Measurements from ENCODE around the gene CNTRL. TPM values are rescaled to one million over a fixed set of nuclear protein-coding genes. Genes with fewer than 3 reads are reported as not detected.
A peak's percentile ranks its signal among the peaks of the same experiment; 100 is the strongest.

CNTRL gene
- polyA plus RNA-seq, 2 of the 4 experiments (the other 2 are of a cell fraction) = 5.1 to 15.0 TPM

DNA sequence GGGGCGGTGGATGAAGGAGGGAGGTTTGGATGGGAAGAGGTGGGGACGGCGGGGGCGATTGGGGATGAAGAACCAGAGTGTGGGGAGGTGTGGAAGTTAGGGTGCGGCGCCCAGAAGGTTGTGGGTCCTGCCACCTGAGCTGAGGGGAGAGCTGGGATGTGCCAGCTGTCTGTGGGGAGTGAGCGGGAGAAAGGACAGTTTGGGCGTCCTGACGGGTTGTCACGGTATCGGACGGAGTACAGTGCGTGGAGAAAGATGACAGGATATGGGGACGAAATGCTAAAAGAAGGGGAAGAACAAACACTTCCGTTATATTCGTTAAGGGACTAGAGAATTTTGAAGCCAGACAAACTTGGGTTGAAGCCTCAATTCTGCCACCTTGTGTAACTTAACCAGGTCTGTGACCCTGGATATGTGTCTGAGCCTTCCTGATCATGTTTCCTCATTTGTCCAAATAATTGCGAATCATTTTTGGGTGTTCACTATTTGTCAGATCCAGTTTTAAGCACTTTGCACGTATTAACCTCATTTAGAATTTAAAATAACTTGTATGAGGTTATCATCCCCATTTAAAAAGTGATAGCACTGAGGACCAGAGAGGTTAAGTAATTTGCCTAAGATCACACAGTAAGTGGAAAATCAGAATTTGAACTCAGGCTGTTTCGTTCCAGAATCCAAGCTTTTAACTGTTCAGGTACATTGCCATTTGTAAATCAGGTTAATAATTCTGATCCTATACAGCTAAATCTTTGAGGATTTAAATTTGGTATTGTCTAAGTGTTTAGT, 689 bp downstream of the CNTRL start:
- WGBS (ENCODE audit: missing lambda C conversion rate) = 4% methylated on average over 18 of the region's 19 CpGs
- FAIRE-seq (no peak), ATAC-seq (peak in 1 of 2 experiments; percentile 61; a peak in 5 of 6 replicates), DNase-seq (ENCODE audit: low read depth in 1 of 2, low spot score in 1 of 2) (no peak)
- ChIA-PET POLR2A (no interaction called here), CTCF (interaction anchor here (1.1 to 1.4 kb wide), 3 partner anchors 9 to 94 kb away, joined by 3 read pairs; no protein-coding TSS in a partner anchor)
- Histone ChIP-seq H3K27ac (peak overlapping the region; percentile 82 to 91), H3K9me3 (no peaks in the 10 kb centered on the region), H3K4me2 (peak overlapping the region; percentile 92), H3K4me1 (peaks cover 25% of the 10 kb centered on the region), H3K4me3 (peak overlapping the region; percentile 49)
- TF ChIP-seq, protein P1, sequence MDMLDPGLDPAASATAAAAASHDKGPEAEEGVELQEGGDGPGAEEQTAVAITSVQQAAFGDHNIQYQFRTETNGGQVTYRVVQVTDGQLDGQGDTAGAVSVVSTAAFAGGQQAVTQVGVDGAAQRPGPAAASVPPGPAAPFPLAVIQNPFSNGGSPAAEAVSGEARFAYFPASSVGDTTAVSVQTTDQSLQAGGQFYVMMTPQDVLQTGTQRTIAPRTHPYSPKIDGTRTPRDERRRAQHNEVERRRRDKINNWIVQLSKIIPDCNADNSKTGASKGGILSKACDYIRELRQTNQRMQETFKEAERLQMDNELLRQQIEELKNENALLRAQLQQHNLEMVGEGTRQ (IDR thresholded peaks at IDR 0.05) = no peak
- TF ChIP-seq ZSCAN20 (CRISPR knock-in tag; IDR thresholded peaks at IDR 0.05) (no peak), JUN (IDR thresholded peaks at IDR 0.05) (0 out of 5 replicates have a peak, but pooled peaks of 1 of the 2 experiments have one; percentile 5), PHF8 (IDR thresholded peaks at IDR 0.05; ENCODE audit: borderline replicate concordance, low read depth) (no peak), FOSB (CRISPR knock-in tag; IDR thresholded peaks at IDR 0.05) (no peak), RARB (CRISPR knock-in tag; IDR thresholded peaks at IDR 0.05) (no peak), HDAC2 (IDR thresholded peaks at IDR 0.05) (peak; percentile 79; the same call in 1 of the 2 replicates), CBX2 (IDR thresholded peaks at IDR 0.05; ENCODE audit: borderline replicate concordance, low read depth) (no peak), ZFP36 (IDR thresholded peaks at IDR 0.05; ENCODE audit: borderline replicate concordance, partially characterized antibody) (peak; percentile 82)
- TF ChIP-seq, protein P2, sequence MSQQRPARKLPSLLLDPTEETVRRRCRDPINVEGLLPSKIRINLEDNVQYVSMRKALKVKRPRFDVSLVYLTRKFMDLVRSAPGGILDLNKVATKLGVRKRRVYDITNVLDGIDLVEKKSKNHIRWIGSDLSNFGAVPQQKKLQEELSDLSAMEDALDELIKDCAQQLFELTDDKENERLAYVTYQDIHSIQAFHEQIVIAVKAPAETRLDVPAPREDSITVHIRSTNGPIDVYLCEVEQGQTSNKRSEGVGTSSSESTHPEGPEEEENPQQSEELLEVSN (IDR thresholded peaks at IDR 0.05; ENCODE audit: borderline replicate concordance, low read depth) = no peak

DNA sequence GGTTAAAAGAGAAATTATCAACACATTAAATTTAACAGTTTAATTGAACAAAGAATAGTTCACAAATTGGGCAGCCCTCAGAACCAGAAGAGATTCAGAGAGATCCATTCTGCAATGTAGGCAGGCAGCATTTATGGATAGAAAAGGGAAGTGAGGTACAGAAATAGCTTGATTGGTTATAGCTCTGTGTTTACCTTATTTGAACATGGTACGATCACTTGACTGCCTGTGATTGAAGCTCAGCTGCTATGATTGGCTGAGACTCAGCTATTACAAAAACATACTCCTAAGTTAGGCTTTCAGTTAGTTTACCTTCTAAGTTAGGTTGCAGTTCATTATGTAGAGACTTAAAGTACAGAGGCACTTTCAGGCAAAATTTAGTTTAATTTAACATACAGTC, 7.3 kb downstream of the CNTRL start:
- Histone ChIP-seq H3K27ac (no peak overlapping the region), H3K9me3 (no peaks in the 10 kb centered on the region), H3K4me3 (no peak overlapping the region), H3K4me1 (no peaks in the 10 kb centered on the region), H3K4me2 (no peak overlapping the region)
- TF ChIP-seq POLR2A (IDR thresholded peaks at IDR 0.05; ENCODE audit: low read length) (no peak), FOSL2 (IDR thresholded peaks at IDR 0.05) (no peak), FOSL2 (CRISPR knock-in tag; IDR thresholded peaks at IDR 0.05) (no peak), HOXA7 (CRISPR knock-in tag; IDR thresholded peaks at IDR 0.05) (no peak)
- ATAC-seq = no peak; a peak in 1 of 6 replicates
- FAIRE-seq = no peak
- WGBS (ENCODE audit: missing lambda C conversion rate) = 66% methylated on average over 1 of the region's 1 CpG
- CTCF ChIA-PET = interaction anchor here (0.8 to 3.2 kb wide), 9 partner anchors 8 to 289 kb away, joined by 3 to 14 read pairs (median 3); partner anchors contain the start of gene FBXW2
- no peak for DNase-seq (ENCODE audit: low read depth in 1 of 2, low spot score in 1 of 2)
- POLR2A ChIA-PET = no interaction called here

DNA sequence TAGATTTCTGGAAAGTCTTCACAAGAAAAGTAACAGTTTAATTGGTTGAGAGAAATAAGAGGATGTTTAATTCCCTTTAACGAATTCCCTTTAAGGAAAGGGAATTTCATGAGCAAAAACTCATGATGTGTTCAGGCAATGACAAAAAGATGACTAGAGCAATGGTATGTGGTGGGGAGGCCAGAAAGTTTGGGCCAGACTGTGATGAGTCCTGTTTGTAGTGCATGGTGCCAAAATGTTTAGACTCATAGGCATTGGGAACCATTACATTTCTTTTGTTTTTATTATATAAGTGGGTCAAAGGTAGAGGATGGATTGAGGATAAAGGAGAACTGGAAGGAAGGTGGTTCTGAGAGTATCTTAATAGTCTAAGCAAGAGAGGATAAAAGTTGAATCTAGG, 10.9 kb downstream of the CNTRL start:
- FAIRE-seq (no peak), DNase-seq (ENCODE audit: low read depth in 1 of 2, low spot score in 1 of 2) (no peak), ATAC-seq (no peak)
- 45% methylated on average over 1 of the region's 1 CpG for WGBS (ENCODE audit: missing lambda C conversion rate)
- Histone ChIP-seq H3K27ac (no peak overlapping the region), H3K4me1 (no peaks in the 10 kb centered on the region), H3K9me3 (no peaks in the 10 kb centered on the region), H3K4me2 (no peak overlapping the region), H3K4me3 (no peak overlapping the region)
- POLR2A ChIA-PET = no interaction called here
- CTCF ChIA-PET = no interaction called here
- TF ChIP-seq HDAC2 (IDR thresholded peaks at IDR 0.05) (no peak), ESRRA (IDR thresholded peaks at IDR 0.05; ENCODE audit: borderline replicate concordance, low read length) (no peak), RFX5 (IDR thresholded peaks at IDR 0.05) (no peak), FOSL2 (IDR thresholded peaks at IDR 0.05) (no peak), FOSL2 (CRISPR knock-in tag; IDR thresholded peaks at IDR 0.05) (no peak), RNF2 (IDR thresholded peaks at IDR 0.05; ENCODE audit: borderline replicate concordance, low read depth) (no peak), RARB (CRISPR knock-in tag; IDR thresholded peaks at IDR 0.05) (no peak), POLR2A (IDR thresholded peaks at IDR 0.05; ENCODE audit: low read length) (no peak), NR3C1 (IDR thresholded peaks at IDR 0.05) (no peak), CEBPB (IDR thresholded peaks at IDR 0.05) (no peak), MAZ (IDR thresholded peaks at IDR 0.05; ENCODE audit: borderline replicate concordance, low read depth, low read length) (no peak), PHF8 (IDR thresholded peaks at IDR 0.05; ENCODE audit: borderline replicate concordance, low read depth) (no peak)
- TF ChIP-seq, protein P3, sequence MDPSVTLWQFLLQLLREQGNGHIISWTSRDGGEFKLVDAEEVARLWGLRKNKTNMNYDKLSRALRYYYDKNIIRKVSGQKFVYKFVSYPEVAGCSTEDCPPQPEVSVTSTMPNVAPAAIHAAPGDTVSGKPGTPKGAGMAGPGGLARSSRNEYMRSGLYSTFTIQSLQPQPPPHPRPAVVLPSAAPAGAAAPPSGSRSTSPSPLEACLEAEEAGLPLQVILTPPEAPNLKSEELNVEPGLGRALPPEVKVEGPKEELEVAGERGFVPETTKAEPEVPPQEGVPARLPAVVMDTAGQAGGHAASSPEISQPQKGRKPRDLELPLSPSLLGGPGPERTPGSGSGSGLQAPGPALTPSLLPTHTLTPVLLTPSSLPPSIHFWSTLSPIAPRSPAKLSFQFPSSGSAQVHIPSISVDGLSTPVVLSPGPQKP (IDR thresholded peaks at IDR 0.05; ENCODE audit: low read depth, low read length) = no peak
- TF ChIP-seq, protein P4, sequence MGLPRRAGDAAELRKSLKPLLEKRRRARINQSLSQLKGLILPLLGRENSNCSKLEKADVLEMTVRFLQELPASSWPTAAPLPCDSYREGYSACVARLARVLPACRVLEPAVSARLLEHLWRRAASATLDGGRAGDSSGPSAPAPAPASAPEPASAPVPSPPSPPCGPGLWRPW (IDR thresholded peaks at IDR 0.05) = no peak
